OCI-LY3 (cell line): Measurements from ENCODE around the gene FBH1.

ENCODE experiments used
- H2AFZ ChIP-seq: fragments of 200-600, 300-600 bp; shearing (Covaris generic); 2 replicates; pipeline ENCODE4 v1.6.0; 2014; ENCODE audit warnings: antibody characterized with exemption, low read depth, low read length
- H3K27ac ChIP-seq: fragments of 200-600, 300-600 bp; sonication (generic); 2 replicates; pipeline ENCODE4 v1.5.1; 2014; ENCODE audit warnings: mild to moderate bottlenecking, low read length, moderate library complexity, mixed read lengths
- H3K27me3 ChIP-seq: fragments of 200-600, 300-600 bp; sonication (generic); 2 replicates; pipeline ENCODE4 v1.6.1; 2014; ENCODE audit warnings: low read depth, low read length, mixed read lengths
- H3K36me3 ChIP-seq: fragments of 200-600, 300-600 bp; sonication (generic); replicated peaks from 2 replicates; pipeline ENCODE3; 2014; ENCODE audit warnings: low read depth, low read length, mixed read lengths
- H3K4me1 ChIP-seq: fragments of 300-600, 200-600 bp; sonication (generic); 2 replicates; pipeline ENCODE4 v1.6.1; 2014; ENCODE audit warnings: low read length, mixed read lengths
- H3K4me2 ChIP-seq: fragments of 200-600, 300-600 bp; sonication (generic); 2 replicates; pipeline ENCODE4 v1.6.1; 2014; ENCODE audit warnings: low read length, mixed read lengths
- H3K4me3 ChIP-seq: fragments of 300-600, 200-600 bp; sonication (generic); 2 replicates; pipeline ENCODE4 v1.5.1; 2014; ENCODE audit warnings: antibody characterized with exemption, mild to moderate bottlenecking, low read length, moderate library complexity
- H3K79me2 ChIP-seq: fragments of 300-600, 200-600 bp; shearing (Covaris generic); 2 replicates; pipeline ENCODE4 v1.6.1; 2014; ENCODE audit warnings: mild to moderate bottlenecking, low read length, mixed read lengths
- H3K9ac ChIP-seq: fragments of 300-600, 200-600 bp; shearing (Covaris generic); 2 replicates; pipeline ENCODE4 v1.6.0; 2014; ENCODE audit warnings: mild to moderate bottlenecking, low read length, moderate library complexity
- H3K9me3 ChIP-seq: fragments of 200-600, 300-600 bp; shearing (Covaris generic); 2 replicates; pipeline ENCODE4 v1.6.1; 2014; ENCODE audit warnings: low read length, mixed read lengths; ENCODE audit not compliant: insufficient read depth
- H4K20me1 ChIP-seq: fragments of 200-600, 300-600 bp; sonication (generic); 2 replicates; pipeline ENCODE4 v1.6.1; 2016; ENCODE audit warnings: low read length, mixed read lengths; ENCODE audit not compliant: insufficient read depth
- CTCF ChIP-seq: fragments of 200-600, 300-600 bp; sonication (generic); IDR thresholded peaks from 2 replicates; pipeline ENCODE4 v1.5.1; 2014; ENCODE audit warnings: antibody characterized with exemption, low read length, low read depth
- EZH2phosphoT487 ChIP-seq: fragments of 200-600 bp; shearing (Covaris generic); IDR thresholded peaks from 2 replicates; pipeline ENCODE4 v1.6.1; 2018; ENCODE audit warnings: antibody characterized with exemption, mixed run types, low read depth

The FBH1 gene

GRCh38 chr10:5897504-5897903 is 7.5 kb downstream of the FBH1 start:
- peaks cover 6% of the 10 kb centered on the region for H3K79me2 ChIP-seq

GRCh38 chr10:5898163-5898562 is 8.1 kb downstream of the FBH1 start:
- Histone ChIP-seq H3K4me1 (no peaks in the 10 kb centered on the region), H3K27ac (no peak overlapping the region), H3K27me3 (no peaks in the 10 kb centered on the region), H4K20me1 (no peaks in the 10 kb centered on the region), H3K4me3 (no peak overlapping the region), H3K79me2 (no peaks in the 10 kb centered on the region), H3K9me3 (no peaks in the 10 kb centered on the region), H3K4me2 (no peak overlapping the region), H3K36me3 (peaks cover 16% of the 10 kb centered on the region), H3K9ac (no peak overlapping the region), H2AFZ (no peak overlapping the region)
- TF ChIP-seq EZH2phosphoT487, result no peak
- no peak for TF ChIP-seq CTCF

More at GRCh38 chr10:5897504-5897903, 7.5 kb downstream of the FBH1 start:
- H3K4me1 ChIP-seq, result no peaks in the 10 kb centered on the region
- H3K4me2 ChIP-seq, result no peak overlapping the region
- no peaks in the 10 kb centered on the region for H3K9me3 ChIP-seq
- H2AFZ ChIP-seq, result no peak overlapping the region
- H3K27me3 ChIP-seq, result no peaks in the 10 kb centered on the region
- H4K20me1 ChIP-seq, result no peaks in the 10 kb centered on the region
- no peak overlapping the region for H3K4me3 ChIP-seq
- no peak overlapping the region for H3K27ac ChIP-seq
- no peak for TF ChIP-seq CTCF
- no peak for TF ChIP-seq EZH2phosphoT487
- no peak overlapping the region for H3K9ac ChIP-seq
- H3K36me3 ChIP-seq, result peaks cover 17% of the 10 kb centered on the region

GRCh38 chr10:5900247-5900646 is 10.2 kb downstream of the FBH1 start:
- TF ChIP-seq EZH2phosphoT487, result no peak
- no peak for TF ChIP-seq CTCF
- Histone ChIP-seq H3K36me3 (peaks cover 16% of the 10 kb centered on the region), H3K9me3 (no peaks in the 10 kb centered on the region), H3K9ac (no peak overlapping the region), H3K27me3 (no peaks in the 10 kb centered on the region), H3K79me2 (no peaks in the 10 kb centered on the region), H2AFZ (no peak overlapping the region), H3K4me2 (no peak overlapping the region), H4K20me1 (no peaks in the 10 kb centered on the region), H3K4me3 (no peak overlapping the region), H3K4me1 (peaks cover 4% of the 10 kb centered on the region; the same call in 1 of the 2 replicates), H3K27ac (no peak overlapping the region)

DNA sequence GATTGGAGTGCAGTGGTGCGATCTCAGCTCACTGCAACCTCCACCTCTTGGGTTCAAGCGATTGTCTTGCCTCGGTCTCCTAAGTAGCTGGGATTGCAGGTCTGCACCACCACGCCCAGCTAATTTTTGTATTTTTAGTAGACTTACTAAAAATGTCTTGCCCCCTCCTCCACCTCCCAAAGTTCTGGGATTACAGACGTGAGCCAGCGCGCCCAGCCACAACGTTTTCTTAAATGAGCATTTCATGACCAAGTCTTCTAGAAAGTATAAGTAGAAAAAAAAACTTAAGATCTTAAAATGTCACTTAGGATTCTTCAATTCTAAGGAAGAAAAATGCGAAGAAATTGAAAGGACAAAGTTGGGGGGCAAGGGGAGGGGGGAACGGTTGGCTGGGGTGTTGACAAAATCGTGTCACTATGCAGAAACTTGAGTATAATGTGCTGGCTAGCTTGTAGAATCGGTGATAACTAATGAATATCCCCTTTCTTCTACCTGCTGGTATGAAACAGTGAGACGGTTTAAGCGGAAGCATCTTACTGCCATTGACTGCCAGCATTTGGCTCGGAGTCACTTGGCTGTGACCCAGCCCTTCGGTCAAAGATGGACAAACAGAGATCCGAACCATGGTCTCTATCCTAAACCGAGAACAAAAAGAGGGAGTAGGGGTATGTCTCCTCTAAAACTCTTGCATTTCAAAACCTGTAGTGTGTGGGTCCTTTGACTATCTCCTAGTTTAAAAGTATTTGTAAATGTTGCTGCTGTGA is 12.7 kb downstream of the FBH1 start:
- no peak for TF ChIP-seq CTCF
- TF ChIP-seq EZH2phosphoT487, result no peak
- no peaks in the 10 kb centered on the region for H3K9me3 ChIP-seq
- H3K27ac ChIP-seq, result no peak overlapping the region
- no peaks in the 10 kb centered on the region for H4K20me1 ChIP-seq
- H3K4me3 ChIP-seq, result no peak overlapping the region
- H2AFZ ChIP-seq, result no peak overlapping the region
- H3K36me3 ChIP-seq, result peaks cover 5% of the 10 kb centered on the region
- H3K9ac ChIP-seq, result no peak overlapping the region
- H3K4me1 ChIP-seq, result peaks cover 4% of the 10 kb centered on the region; the same call in 1 of the 2 replicates
- H3K4me2 ChIP-seq, result no peak overlapping the region
- no peaks in the 10 kb centered on the region for H3K79me2 ChIP-seq
- no peaks in the 10 kb centered on the region for H3K27me3 ChIP-seq
